ENCODE data around the gene RFX7.

DNA sequence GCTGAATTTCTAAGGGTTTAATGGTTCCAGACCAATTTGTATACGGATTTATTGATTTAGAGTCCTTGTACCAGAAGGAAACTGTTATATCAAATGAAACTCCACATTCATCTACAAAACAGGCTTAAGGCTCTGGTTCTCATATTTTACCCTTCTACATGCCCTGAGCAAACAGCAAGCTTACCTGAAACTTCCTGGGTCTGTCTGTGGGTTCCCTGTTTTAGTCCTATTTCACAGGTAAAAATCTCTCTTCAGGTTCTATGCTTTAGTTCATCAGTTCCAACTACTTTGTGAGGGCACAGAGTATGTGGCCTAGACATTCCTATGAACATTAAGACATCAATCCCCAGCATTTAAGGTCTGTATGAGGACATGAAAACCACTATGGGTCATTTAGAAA lies 57.7 kb downstream of the RFX7 start:
- no peak for TF ChIP-seq EZH2 (IDR thresholded peaks at IDR 0.05)
- no peak for TF ChIP-seq POLR2AphosphoS5 (IDR thresholded peaks at IDR 0.05; ENCODE audit: borderline replicate concordance, low read depth, low read length)
- TF ChIP-seq FOXP2 (optimal IDR thresholded peaks at IDR 0.05; ENCODE audit: control extremely low read depth, extremely low read length, insufficient read depth), result no peak

All from SK-N-MC (cell line).